ENCODE results near the gene FKBP3. TPM values are rescaled to one million over a fixed set of nuclear protein-coding genes. Genes with fewer than 3 reads are reported as not detected.
A peak's percentile ranks its signal among the peaks of the same experiment; 100 is the strongest.

Gene FKBP3
- total and polyA plus RNA-seq, 2 donors (not counting 3 experiments of a cell fraction or from before 2014, with no cell fraction given), result 23.2 to 92.9 TPM

DNA sequence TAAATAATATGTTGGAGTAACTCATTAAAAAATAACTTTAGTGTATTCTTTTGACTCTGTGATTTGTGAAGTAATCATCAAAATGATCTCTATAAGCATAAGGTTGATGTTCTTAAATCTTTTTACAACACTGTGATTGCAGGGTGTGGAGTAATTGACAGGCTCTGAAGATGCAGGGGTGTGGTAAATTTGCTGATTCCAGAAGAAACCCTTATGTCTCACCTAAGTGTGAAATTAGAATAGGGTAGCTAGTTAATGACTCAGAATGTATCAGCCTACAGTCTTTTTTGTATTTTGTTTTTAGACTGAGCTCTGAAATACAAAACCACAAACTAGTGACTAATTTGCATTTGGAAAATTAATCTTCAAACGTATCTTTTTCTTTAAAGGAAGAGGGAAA lies 44.5 kb downstream of the FKBP3 start:
- intact Hi-C loops (cut with micrococcal nuclease) (no loop called here), dilution Hi-C loops (cut with MboI; ENCODE audit: extremely low pct_ligation_motif_present, low sequenced_read_pairs) (no loop called here)
- peaks cover 6% of the 10 kb centered on the region for H4K20me1 ChIP-seq (replicated peaks; ENCODE audit: control insufficient read depth, extremely low read depth, insufficient read depth, low read length)
- peaks cover 98% of the 10 kb centered on the region for H3K79me2 ChIP-seq (ENCODE audit: control insufficient read depth, insufficient read depth, low read length)
- no peaks in the 10 kb centered on the region for H3K36me3 ChIP-seq (ENCODE audit: control insufficient read depth in 2 of 2, extremely low read depth in 1 of 2, insufficient read depth in 2 of 2, low read length in 2 of 2)
- H3K4me1 ChIP-seq (ENCODE audit: control insufficient read depth, extremely low read depth, insufficient read depth, low read length), result peaks cover 23% of the 10 kb centered on the region
- FAIRE-seq, result no peak
- no peak for DNase-seq (ENCODE audit: low read depth, low spot score)
- POLR2A ChIA-PET, result no interaction called here
- BruUV-seq (replicated peaks), result no TSS peak
- no peaks in the 10 kb centered on the region for H3K9me1 ChIP-seq (replicated peaks; ENCODE audit: control insufficient read depth, extremely low read depth, insufficient read depth, low read length)
- no peak overlapping the region for H3K27ac ChIP-seq (ENCODE audit: insufficient read depth, low read depth, low read length)
- no peak overlapping the region for H3K4me3 ChIP-seq (replicated peaks in 1 of 3; ENCODE audit: insufficient read depth in 1 of 3, low read depth in 1 of 3, low read length in 3 of 3)
- no peak for TF ChIP-seq CTCF (IDR thresholded peaks at IDR 0.05; ENCODE audit: extremely low read depth in 1 of 2, insufficient read depth in 1 of 2, low read depth in 1 of 2, low read length in 2 of 2)
- no peak for TF ChIP-seq JUN (IDR thresholded peaks at IDR 0.05; ENCODE audit: borderline replicate concordance, insufficient read depth, insufficient read length, low read depth)
- TF ChIP-seq FOS (IDR thresholded peaks at IDR 0.05; ENCODE audit: borderline replicate concordance, insufficient read depth, low read length), result peak; percentile 62
- no peak overlapping the region for H2AFZ ChIP-seq (ENCODE audit: low read depth, low read length)
- no peaks in the 10 kb centered on the region for H3K9me3 ChIP-seq (replicated peaks; ENCODE audit: control insufficient read depth, insufficient read depth, low read length)
- H3K27me3 ChIP-seq (ENCODE audit: control insufficient read depth in 2 of 2, insufficient read depth in 2 of 2, low read length in 2 of 2), result no peaks in the 10 kb centered on the region
- H3K9ac ChIP-seq (replicated peaks; ENCODE audit: extremely low read depth, insufficient read depth, low read length), result no peak overlapping the region
- CTCF ChIA-PET, result interaction anchor here (1.1 to 1.2 kb wide), 2 partner anchors 9 to 49 kb away, joined by 3 read pairs; no protein-coding TSS in a partner anchor
- H3K4me2 ChIP-seq (ENCODE audit: insufficient read depth, low read length), result peak overlapping the region; percentile 36

GRCh38 chr14:45084946-45085346 lies 49.3 kb downstream of the FKBP3 start:
- DNase-seq (ENCODE audit: low read depth, low spot score), result peak; percentile 46
- CTCF ChIA-PET, result interaction anchor here (0.8 to 2.3 kb wide), 4 partner anchors 9 to 171 kb away, joined by 3 to 12 read pairs (median 4); partner anchors contain the start of gene FKBP3
- H3K27me3 ChIP-seq (ENCODE audit: control insufficient read depth in 2 of 2, insufficient read depth in 2 of 2, low read length in 2 of 2), result no peaks in the 10 kb centered on the region

More at GRCh38 chr14:45084946-45085346, 49.3 kb downstream of the FKBP3 start:
- Histone ChIP-seq H3K36me3 (ENCODE audit: control insufficient read depth in 2 of 2, extremely low read depth in 1 of 2, insufficient read depth in 2 of 2, low read length in 2 of 2) (no peaks in the 10 kb centered on the region), H3K4me2 (ENCODE audit: insufficient read depth, low read length) (peak overlapping the region; percentile 89), H3K9me3 (replicated peaks; ENCODE audit: control insufficient read depth, insufficient read depth, low read length) (no peaks in the 10 kb centered on the region), H3K9me1 (replicated peaks; ENCODE audit: control insufficient read depth, extremely low read depth, insufficient read depth, low read length) (no peaks in the 10 kb centered on the region), H4K20me1 (replicated peaks; ENCODE audit: control insufficient read depth, extremely low read depth, insufficient read depth, low read length) (peaks cover 6% of the 10 kb centered on the region), H3K9ac (replicated peaks; ENCODE audit: extremely low read depth, insufficient read depth, low read length) (peak overlapping the region; percentile 88), H2AFZ (ENCODE audit: low read depth, low read length) (no peak overlapping the region), H3K4me3 (replicated peaks in 1 of 3; ENCODE audit: insufficient read depth in 1 of 3, low read depth in 1 of 3, low read length in 3 of 3) (peak overlapping the region; percentile 50 to 86 (median 81)), H3K79me2 (ENCODE audit: control insufficient read depth, insufficient read depth, low read length) (peaks cover 60% of the 10 kb centered on the region), H3K27ac (ENCODE audit: insufficient read depth, low read depth, low read length) (peak overlapping the region; percentile 63), H3K4me1 (ENCODE audit: control insufficient read depth, extremely low read depth, insufficient read depth, low read length) (peaks cover 10% of the 10 kb centered on the region)
- TF ChIP-seq, protein P1, sequence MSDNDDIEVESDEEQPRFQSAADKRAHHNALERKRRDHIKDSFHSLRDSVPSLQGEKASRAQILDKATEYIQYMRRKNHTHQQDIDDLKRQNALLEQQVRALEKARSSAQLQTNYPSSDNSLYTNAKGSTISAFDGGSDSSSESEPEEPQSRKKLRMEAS (IDR thresholded peaks at IDR 0.05; ENCODE audit: insufficient read depth, insufficient read length), result no peak
- TF ChIP-seq POLR2A (IDR thresholded peaks at IDR 0.05; ENCODE audit: low read depth, low read length) (no peak), POLR2AphosphoS5 (IDR thresholded peaks at IDR 0.05; ENCODE audit: insufficient read depth, low read depth, low read length) (no peak), GATA2 (IDR thresholded peaks at IDR 0.05; ENCODE audit: insufficient read depth, insufficient read length, low read depth, low read length) (no peak), JUN (IDR thresholded peaks at IDR 0.05; ENCODE audit: borderline replicate concordance, insufficient read depth, insufficient read length, low read depth) (no peak), MYC (IDR thresholded peaks at IDR 0.05; ENCODE audit: low read depth, low read length) (no peak), FOS (IDR thresholded peaks at IDR 0.05; ENCODE audit: borderline replicate concordance, insufficient read depth, low read length) (no peak), CTCF (IDR thresholded peaks at IDR 0.05; ENCODE audit: extremely low read depth in 1 of 2, insufficient read depth in 1 of 2, low read depth in 1 of 2, low read length in 2 of 2) (no peak)
- intact Hi-C loops (cut with micrococcal nuclease), result loop anchor here (1.0 to 5.0 kb wide), 5 partner anchors 49 to 188 kb away; partner anchors contain the start of genes FKBP3, MIS18BP1 and TOGARAM1
- POLR2A ChIA-PET, result no interaction called here
- FAIRE-seq, result peak; percentile 64
- dilution Hi-C loops (cut with MboI; ENCODE audit: extremely low pct_ligation_motif_present, low sequenced_read_pairs), result no loop called here
- no TSS peak for BruUV-seq (replicated peaks)

Data from endothelial cell of umbilical vein (primary cell).